ENCODE results near the gene SAMD14.

SAMD14 gene

GRCh38 chr17:50129728-50130558 is at the start of gene SAMD14:
TSS of gene SAMD14 (minus strand) at chr17:50130160. CDS start at chr17:50124959, 5,201 bp downstream.
- DNase-seq: peak; percentile 55 to 65

- peak; percentile 61 to 62 for DNase-seq
Measured at GRCh38 chr17:50177983-50178834, 48.2 kb upstream of the SAMD14 start.

- DNase-seq: no peak
Measured at GRCh38 chr17:50177476-50177875, 47.5 kb upstream of the SAMD14 start.

GRCh38 chr17:50176559-50177357 is 46.8 kb upstream of the SAMD14 start:
- no peak for DNase-seq

GRCh38 chr17:50175035-50175807 is 45.3 kb upstream of the SAMD14 start:
- DNase-seq: no peak

- no peak for DNase-seq
Measured at GRCh38 chr17:50174444-50174843, 44.5 kb upstream of the SAMD14 start.

- DNase-seq: no peak
Measured at GRCh38 chr17:50173335-50173941, 43.5 kb upstream of the SAMD14 start.

GRCh38 chr17:50172936-50173334 is 43.0 kb upstream of the SAMD14 start:
- DNase-seq: no peak

- no peak for DNase-seq
Measured at GRCh38 chr17:50172130-50172529, 42.2 kb upstream of the SAMD14 start.

- no peak for DNase-seq
Measured at GRCh38 chr17:50171371-50172071, 41.6 kb upstream of the SAMD14 start.

- no peak for DNase-seq
Measured at GRCh38 chr17:50170662-50171370, 40.9 kb upstream of the SAMD14 start.

GRCh38 chr17:50169881-50170459 is 40.0 kb upstream of the SAMD14 start:
- no peak for DNase-seq

GRCh38 chr17:50169121-50169764 is 39.3 kb upstream of the SAMD14 start:
- peak; percentile 77 to 78 for DNase-seq

GRCh38 chr17:50168319-50168718 is 38.4 kb upstream of the SAMD14 start:
- DNase-seq: no peak

GRCh38 chr17:50167371-50167770 is 37.4 kb upstream of the SAMD14 start:
- DNase-seq: no peak

- DNase-seq: no peak
Measured at GRCh38 chr17:50166518-50167181, 36.7 kb upstream of the SAMD14 start.

GRCh38 chr17:50165867-50166517 is 36.0 kb upstream of the SAMD14 start, which contains the start of gene SGCA:
TSS of gene SGCA (plus strand) at chr17:50166005. CDS start at chr17:50166041, 36 bp downstream.
- no peak for DNase-seq

- DNase-seq: no peak
Measured at GRCh38 chr17:50165466-50165865, 35.5 kb upstream of the SAMD14 start.

All from CD4-positive, alpha-beta T cell treated with Interleukin-1 beta for 1 hour (primary cell).